IPS DF 6.9 (cell line): ENCODE data around the gene TEX28.

ENCODE experiments used
- DNase-seq: peaks from one replicate; pipeline ENCODE4 v3.0.0-alpha.2; 2013; ENCODE audit warnings: low read depth, low spot score
- H3K27ac ChIP-seq: one replicate; pipeline ENCODE4 v1.5.1; 2013; ENCODE audit warnings: low read length, control low read depth
- H3K27me3 ChIP-seq: 2 replicates; pipeline ENCODE4 v1.6.1; 2013; ENCODE audit warnings: mild to moderate bottlenecking, low read length; ENCODE audit not compliant: control insufficient read depth, insufficient read depth
- H3K36me3 ChIP-seq: 2 replicates; pipeline ENCODE4 v1.6.1; 2013; ENCODE audit warnings: low read length; ENCODE audit not compliant: control insufficient read depth, insufficient read depth
- H3K4me1 ChIP-seq: 2 replicates; pipeline ENCODE4 v1.6.1; 2013; ENCODE audit warnings: low read length; ENCODE audit not compliant: control insufficient read depth, insufficient read depth
- H3K4me3 ChIP-seq: 2 replicates; pipeline ENCODE4 v1.5.1; 2013; ENCODE audit warnings: mild to moderate bottlenecking, low read length
- H3K9me3 ChIP-seq: 2 replicates; pipeline ENCODE4 v1.6.1; 2013; ENCODE audit warnings: low read length, inconsistent platforms; ENCODE audit not compliant: control insufficient read depth, insufficient read depth
- WGBS: extraction: QIAGEN DNeasy Blood & Tissue Kit; methylation state at CpG from one replicate; pipeline ENCODE4 v1.1.7; 2013; ENCODE audit warnings: mixed read lengths, missing lambda C conversion rate; ENCODE audit not compliant: insufficient read length, insufficient coverage; 5-methylcytosine and 5-hydroxymethylcytosine counted together

The TEX28 gene

GRCh38 chrX:154327038-154327820, 32.3 kb upstream of the TEX28 start:
- H3K4me1 ChIP-seq: no peaks in the 10 kb centered on the region
- no peaks in the 10 kb centered on the region for H3K36me3 ChIP-seq
- H3K27ac ChIP-seq: no peak overlapping the region
- no peaks in the 10 kb centered on the region for H3K9me3 ChIP-seq
- WGBS: no CpG with 5 or more reads among the region's 11 CpGs
- no peaks in the 10 kb centered on the region for H3K27me3 ChIP-seq
- no peak for DNase-seq
- H3K4me3 ChIP-seq: no peak overlapping the region

GRCh38 chrX:154325541-154325940, 30.6 kb upstream of the TEX28 start:
- no peaks in the 10 kb centered on the region for H3K4me1 ChIP-seq
- H3K9me3 ChIP-seq: no peaks in the 10 kb centered on the region
- no peak overlapping the region for H3K4me3 ChIP-seq
- H3K27ac ChIP-seq: no peak overlapping the region
- WGBS: no CpG with 5 or more reads among the region's 8 CpGs
- no peak for DNase-seq
- H3K36me3 ChIP-seq: no peaks in the 10 kb centered on the region
- H3K27me3 ChIP-seq: no peaks in the 10 kb centered on the region

GRCh38 chrX:154323537-154323936, 28.6 kb upstream of the TEX28 start:
- no peak overlapping the region for H3K27ac ChIP-seq
- H3K27me3 ChIP-seq: no peaks in the 10 kb centered on the region
- H3K9me3 ChIP-seq: no peaks in the 10 kb centered on the region
- no peak overlapping the region for H3K4me3 ChIP-seq
- WGBS: no CpG with 5 or more reads among the region's 7 CpGs
- no peak for DNase-seq
- no peaks in the 10 kb centered on the region for H3K4me1 ChIP-seq
- H3K36me3 ChIP-seq: no peaks in the 10 kb centered on the region

GRCh38 chrX:154322890-154323289, 28.0 kb upstream of the TEX28 start:
- Histone ChIP-seq H3K27me3 (no peaks in the 10 kb centered on the region), H3K9me3 (no peaks in the 10 kb centered on the region), H3K27ac (no peak overlapping the region), H3K4me1 (no peaks in the 10 kb centered on the region), H3K36me3 (no peaks in the 10 kb centered on the region), H3K4me3 (no peak overlapping the region)
- no CpG with 5 or more reads among the region's 10 CpGs for WGBS
- no peak for DNase-seq

DNA sequence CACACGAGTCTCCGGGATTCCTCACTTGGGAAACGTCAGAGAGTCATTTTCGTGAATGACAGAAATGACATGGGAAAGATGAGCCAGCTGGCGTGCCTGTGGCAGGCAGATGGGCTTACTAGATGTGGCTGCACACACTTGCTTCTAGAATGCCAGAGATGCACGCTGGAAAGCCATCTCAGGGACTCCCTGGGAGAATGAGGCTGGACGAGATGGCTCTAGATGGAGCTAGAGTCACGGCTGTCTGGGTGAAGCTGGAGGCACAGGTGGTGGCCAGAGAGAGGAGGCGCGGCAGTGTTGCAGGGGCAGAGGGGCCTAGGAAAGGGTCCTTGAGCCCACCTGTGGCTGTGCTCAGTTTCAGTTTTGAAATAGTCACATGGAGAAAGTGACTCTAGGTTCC, 26.7 kb upstream of the TEX28 start:
- H3K27me3 ChIP-seq: no peaks in the 10 kb centered on the region
- H3K4me3 ChIP-seq: no peak overlapping the region
- DNase-seq: no peak
- H3K9me3 ChIP-seq: no peaks in the 10 kb centered on the region
- H3K36me3 ChIP-seq: no peaks in the 10 kb centered on the region
- no peaks in the 10 kb centered on the region for H3K4me1 ChIP-seq
- WGBS: no CpG with 5 or more reads among the region's 10 CpGs
- no peak overlapping the region for H3K27ac ChIP-seq

GRCh38 chrX:154321152-154321551, 26.2 kb upstream of the TEX28 start:
- Histone ChIP-seq H3K36me3 (no peaks in the 10 kb centered on the region), H3K27ac (no peak overlapping the region), H3K4me1 (no peaks in the 10 kb centered on the region), H3K4me3 (no peak overlapping the region), H3K9me3 (no peaks in the 10 kb centered on the region), H3K27me3 (no peaks in the 10 kb centered on the region)
- WGBS: no CpG with 5 or more reads among the region's 7 CpGs
- no peak for DNase-seq

DNA sequence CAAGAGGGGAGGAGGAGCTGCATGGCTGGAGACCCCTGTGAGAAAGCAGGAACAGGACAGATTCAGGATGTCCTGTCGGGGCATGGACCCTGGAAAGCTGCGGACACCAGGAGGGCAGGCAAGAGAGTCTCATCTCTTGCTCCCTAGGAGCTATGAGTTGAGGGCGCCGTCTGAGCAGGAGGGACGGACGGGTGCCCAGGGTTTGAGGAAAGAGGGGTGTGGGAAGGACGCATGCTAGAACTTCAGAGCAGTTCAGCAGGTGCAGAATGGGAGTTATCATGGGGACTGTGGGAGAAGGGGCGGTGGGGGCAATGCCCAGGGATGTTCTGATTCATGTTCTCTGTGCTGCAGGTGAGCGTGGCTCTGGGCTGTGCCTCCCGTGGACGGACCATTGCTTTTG, 25.5 kb upstream of the TEX28 start:
- WGBS: no CpG with 5 or more reads among the region's 11 CpGs
- Histone ChIP-seq H3K4me3 (no peak overlapping the region), H3K4me1 (no peaks in the 10 kb centered on the region), H3K27me3 (no peaks in the 10 kb centered on the region), H3K27ac (no peak overlapping the region), H3K9me3 (no peaks in the 10 kb centered on the region), H3K36me3 (no peaks in the 10 kb centered on the region)
- no peak for DNase-seq

- Histone ChIP-seq H3K9me3 (no peaks in the 10 kb centered on the region), H3K27ac (no peak overlapping the region), H3K4me1 (no peaks in the 10 kb centered on the region), H3K27me3 (no peaks in the 10 kb centered on the region), H3K4me3 (no peak overlapping the region), H3K36me3 (no peaks in the 10 kb centered on the region)
- no CpG with 5 or more reads among the region's 7 CpGs for WGBS
- DNase-seq: peak; percentile 16
Observed at GRCh38 chrX:154317391-154317995, 22.6 kb upstream of the TEX28 start.

DNA sequence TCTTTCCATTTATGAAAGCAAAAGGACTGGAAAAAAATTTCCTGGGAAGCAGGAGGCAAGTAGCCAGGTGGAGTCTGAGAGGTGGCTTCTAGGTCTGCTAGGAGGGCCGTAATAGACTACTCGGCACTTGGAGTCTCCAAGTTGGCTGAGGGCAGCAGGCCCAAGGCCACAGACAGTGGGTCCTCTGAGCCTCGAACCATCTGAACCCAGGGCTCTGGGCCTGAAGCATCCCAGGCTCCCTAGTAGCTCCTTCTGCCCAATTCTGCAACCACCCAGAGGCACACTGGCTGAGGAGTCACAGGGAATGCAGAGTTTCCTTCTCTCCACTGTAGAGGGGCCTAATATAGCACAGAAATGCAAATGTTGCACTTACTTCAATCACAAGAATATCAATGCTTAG, 20.5 kb upstream of the TEX28 start:
- no CpG with 5 or more reads among the region's 3 CpGs for WGBS
- H3K27me3 ChIP-seq: no peaks in the 10 kb centered on the region
- H3K27ac ChIP-seq: no peak overlapping the region
- no peaks in the 10 kb centered on the region for H3K9me3 ChIP-seq
- no peaks in the 10 kb centered on the region for H3K4me1 ChIP-seq
- no peak for DNase-seq
- no peak overlapping the region for H3K4me3 ChIP-seq
- no peaks in the 10 kb centered on the region for H3K36me3 ChIP-seq

DNA sequence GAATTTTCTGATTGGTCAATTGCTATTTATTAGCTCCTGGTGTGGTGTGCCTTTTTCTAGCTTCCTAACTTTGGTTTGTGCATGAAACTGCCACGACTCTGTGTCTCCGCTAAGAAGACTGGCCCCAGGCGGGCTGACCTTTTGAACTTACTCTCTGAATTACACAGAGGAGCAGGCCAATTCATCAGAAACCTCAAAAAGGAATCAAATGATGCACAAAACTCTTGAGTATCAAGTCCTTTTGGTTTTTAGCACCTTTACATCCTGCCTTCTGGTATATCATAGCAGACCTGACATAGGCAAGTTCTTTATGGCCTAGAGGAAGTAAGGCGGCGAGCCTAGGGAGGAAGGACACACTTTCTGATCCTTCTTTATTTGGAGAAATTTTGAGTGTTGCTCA, 18.2 kb upstream of the TEX28 start:
- H3K4me3 ChIP-seq: no peak overlapping the region
- H3K9me3 ChIP-seq: no peaks in the 10 kb centered on the region
- DNase-seq: no peak
- no CpG with 5 or more reads among the region's 5 CpGs for WGBS
- no peaks in the 10 kb centered on the region for H3K36me3 ChIP-seq
- H3K27ac ChIP-seq: no peak overlapping the region
- H3K27me3 ChIP-seq: no peaks in the 10 kb centered on the region
- no peaks in the 10 kb centered on the region for H3K4me1 ChIP-seq

DNA sequence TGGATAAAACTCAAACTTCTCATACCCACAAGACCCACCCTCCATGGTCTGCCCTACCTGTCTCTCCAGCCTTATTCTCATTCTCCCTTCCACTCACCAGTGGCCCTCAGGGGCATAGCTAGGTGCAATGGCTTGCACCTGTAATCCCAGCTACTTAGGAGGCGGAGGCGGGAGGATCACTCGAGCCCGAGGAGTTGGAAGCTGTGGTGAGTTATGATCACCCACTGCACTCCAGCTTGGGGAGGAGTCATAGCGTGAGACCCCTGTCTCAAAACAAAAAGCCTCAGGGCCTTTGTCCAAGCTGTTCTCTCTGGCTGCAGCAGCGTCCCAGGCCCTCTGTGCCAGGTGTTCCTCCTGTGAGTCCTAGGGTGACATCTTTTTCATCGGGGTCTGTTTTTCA, 17.2 kb upstream of the TEX28 start:
- no peaks in the 10 kb centered on the region for H3K27me3 ChIP-seq
- no peaks in the 10 kb centered on the region for H3K4me1 ChIP-seq
- H3K9me3 ChIP-seq: no peaks in the 10 kb centered on the region
- DNase-seq: no peak
- no peaks in the 10 kb centered on the region for H3K36me3 ChIP-seq
- H3K27ac ChIP-seq: no peak overlapping the region
- H3K4me3 ChIP-seq: no peak overlapping the region
- no CpG with 5 or more reads among the region's 7 CpGs for WGBS
